A549 (cell line): ENCODE results near the gene RPLP2.

ENCODE experiments used
- BCL3 ChIP-seq: fragments of >200 bp; sonication (Bioruptor Twin); formaldehyde crosslinking; IDR thresholded peaks from 3 replicates; pipeline ENCODE4 v1.6.1; 2016
- CHD2 ChIP-seq: fragments of 150-350 bp; IDR thresholded peaks from 2 replicates; pipeline ENCODE4 v1.6.1; 2014; ENCODE audit warnings: low read length; ENCODE audit not compliant: partially characterized antibody
- CTCF ChIP-seq: fragments of >200 bp; sonication (Bioruptor Twin); formaldehyde crosslinking; IDR thresholded peaks from 3 replicates; pipeline ENCODE4 v1.5.1; 2016
- EHMT2 ChIP-seq: fragments of 200-600 bp; sonication (generic); IDR thresholded peaks from 2 replicates; pipeline ENCODE4 v1.6.1; 2016; ENCODE audit warnings: antibody characterized with exemption, low read depth, mild to moderate bottlenecking, moderate library complexity
- ELK1 ChIP-seq: fragments of 150-350 bp; IDR thresholded peaks from 2 replicates; pipeline ENCODE4 v1.6.1; 2014; ENCODE audit warnings: low read depth, mild to moderate bottlenecking, low read length
- HOXB13 ChIP-seq: fragments of 250-450 bp; sonication (Bioruptor Pico); IDR thresholded peaks from 2 replicates; pipeline ENCODE4 v1.5.0; 2020; ENCODE audit warnings: low read depth, mild to moderate bottlenecking, moderate library complexity
- JUN ChIP-seq, 2 experiments: fragments of >200 bp; sonication (Bioruptor Twin); formaldehyde crosslinking; IDR thresholded peaks; 2 replicates in 1 of 2; 3 replicates in 1 of 2; pipeline ENCODE4 v1.6.1; 2016 to 2017
- MAFK ChIP-seq: fragments of 450-650 bp; IDR thresholded peaks from 2 replicates; pipeline ENCODE4 v1.6.1; 2014; ENCODE audit not compliant: partially characterized antibody
- POLR2A ChIP-seq: IDR thresholded peaks from 2 replicates; pipeline ENCODE4 v1.6.1; 2012; ENCODE audit warnings: mild to moderate bottlenecking, low read length
- USF2 ChIP-seq: fragments of 450-650 bp; IDR thresholded peaks from 2 replicates; pipeline ENCODE4 v1.6.1; 2014; ENCODE audit warnings: antibody characterized with exemption
- ZNF302 ChIP-seq: fragments of 250-450 bp; sonication (Bioruptor Pico); IDR thresholded peaks from 2 replicates; pipeline ENCODE4 v1.9.0; 2021; ENCODE audit warnings: inconsistent platforms, mild to moderate bottlenecking, moderate library complexity

GRCh38 chr11:788009-788640, 21.6 kb upstream of the RPLP2 start:
- TF ChIP-seq CTCF (no peak), USF2 (no peak), POLR2A (no peak), BCL3 (no peak), ELK1 (no peak), ZNF302 (CRISPR knock-in tag) (no peak), JUN (IDR thresholded peaks at IDR 0.05) (no peak), MAFK (no peak), CHD2 (no peak), EHMT2 (no peak), HOXB13 (no peak)
